COR-L47 (cell line): ENCODE data around the gene SPECC1.
"Not testable (repeated sequence)": the region's sequence is repeated elsewhere in the genome, so short reads cannot be mapped to it uniquely, and the experiment has no call there.

ENCODE experiments used
- DNase-seq: peaks from one replicate; lab custom pipeline; 2025; lab: John Stamatoyannopoulos, UW

The SPECC1 gene

DNA sequence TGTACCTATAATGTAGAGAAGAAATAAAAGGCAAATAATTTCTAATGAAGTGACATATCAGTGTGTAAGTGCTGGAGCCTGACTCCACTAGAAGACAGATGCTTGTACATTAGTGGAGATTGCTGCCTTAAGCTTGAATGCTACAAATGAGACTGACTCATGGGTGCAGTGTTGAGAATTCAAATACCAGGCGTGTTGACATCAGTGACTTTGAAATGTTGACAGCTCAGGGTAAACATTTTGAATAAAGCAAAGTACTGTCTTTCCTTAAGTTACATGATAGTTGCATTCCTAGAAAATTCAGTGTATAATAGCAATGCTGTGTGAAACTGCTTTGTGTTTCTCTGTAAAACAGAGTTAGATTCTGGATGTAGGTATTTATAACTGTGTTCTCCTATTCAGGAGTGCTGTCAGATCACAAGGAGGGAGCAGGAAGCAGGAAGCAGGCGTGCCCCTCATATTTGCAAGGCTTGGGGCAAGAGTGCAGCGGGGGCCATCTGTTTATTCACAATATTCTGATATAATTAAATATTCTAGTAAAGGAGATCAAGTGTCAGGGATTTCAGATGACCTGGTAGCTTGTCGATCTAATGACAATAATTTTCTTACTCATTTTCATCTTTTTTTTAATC lies 119.0 kb downstream of the SPECC1 start:
- DNase-seq, result no peak

DNA sequence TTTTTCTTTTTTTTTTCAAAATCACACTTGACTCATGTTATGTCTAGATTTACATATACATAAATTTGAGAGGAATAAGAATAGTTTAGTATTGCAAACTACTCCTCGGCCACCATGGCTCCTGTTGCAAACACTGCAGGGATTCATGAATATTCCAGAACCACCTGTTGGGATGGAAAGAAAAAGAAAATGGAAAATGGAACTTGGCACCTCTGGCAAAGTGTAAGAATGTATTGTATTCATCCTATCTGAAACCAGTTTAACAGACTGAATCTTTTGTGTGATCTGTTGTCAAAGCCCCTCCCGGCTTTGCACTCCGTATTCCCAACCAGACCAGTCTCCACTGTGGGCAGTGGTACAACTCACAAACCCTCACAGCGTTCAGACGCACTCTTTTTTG lies 124.4 kb downstream of the SPECC1 start:
- no peak for DNase-seq

- no peak for DNase-seq
Measured at GRCh38 chr17:20141198-20141972, 132.2 kb downstream of the SPECC1 start.

- no peak for DNase-seq
Measured at GRCh38 chr17:20142268-20142667, 133.1 kb downstream of the SPECC1 start.

- DNase-seq, result no peak
Measured at GRCh38 chr17:20143740-20144139, 134.6 kb downstream of the SPECC1 start.

DNA sequence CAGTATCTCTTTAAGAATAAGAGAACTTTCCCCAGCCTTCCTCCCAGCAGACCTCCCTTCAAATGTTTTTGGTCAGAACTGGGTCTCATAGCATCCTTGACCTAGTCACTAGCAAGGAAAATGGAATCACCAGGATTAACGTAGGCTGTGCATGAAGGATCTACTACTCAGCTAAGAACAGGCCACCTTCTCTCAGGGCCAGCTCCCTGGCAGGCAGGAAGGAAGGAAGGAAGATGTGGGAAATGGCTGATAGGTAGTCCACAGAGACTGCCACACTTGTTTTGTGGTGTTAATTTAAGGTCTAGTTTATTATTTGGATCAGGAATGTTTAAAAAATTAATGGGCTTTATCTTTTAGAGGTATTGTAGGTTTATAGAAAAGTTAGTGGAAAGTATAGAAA lies 136.4 kb downstream of the SPECC1 start:
- DNase-seq, result no peak

GRCh38 chr17:20149251-20149650 lies 140.1 kb downstream of the SPECC1 start:
- DNase-seq, result no peak

DNA sequence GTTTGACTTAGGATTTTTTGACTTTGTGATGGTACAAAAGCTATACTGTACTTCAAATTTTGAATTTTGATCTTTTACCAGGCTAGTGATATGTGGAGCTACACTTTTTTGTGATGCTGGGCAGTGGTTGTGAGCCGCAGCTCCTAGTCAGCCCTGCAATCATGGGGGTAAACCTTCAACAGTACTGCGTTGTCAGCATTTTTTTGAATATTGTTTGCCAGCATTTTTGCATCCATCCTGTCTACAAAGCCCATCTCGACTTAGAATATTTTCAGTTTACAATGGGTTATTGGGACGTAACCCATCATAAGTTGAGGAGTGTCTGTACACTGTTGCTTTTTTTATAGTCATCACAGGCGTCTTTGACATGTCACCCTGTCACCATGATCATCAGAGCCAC lies 142.0 kb downstream of the SPECC1 start:
- DNase-seq, result no peak

GRCh38 chr17:20153231-20153630 lies 144.1 kb downstream of the SPECC1 start:
- DNase-seq, result no peak

GRCh38 chr17:20154286-20155000 lies 145.3 kb downstream of the SPECC1 start:
- no peak for DNase-seq

- DNase-seq, result peak; percentile 82
Measured at GRCh38 chr17:20155258-20156195, 146.4 kb downstream of the SPECC1 start.

GRCh38 chr17:20156196-20157000 lies 147.2 kb downstream of the SPECC1 start:
- peak; percentile 1 for DNase-seq

- no peak for DNase-seq
Measured at GRCh38 chr17:20157001-20157310, 147.8 kb downstream of the SPECC1 start.

GRCh38 chr17:20158580-20158979 lies 149.4 kb downstream of the SPECC1 start:
- no peak for DNase-seq

GRCh38 chr17:20159406-20160069 lies 150.4 kb downstream of the SPECC1 start:
- DNase-seq, result no peak

GRCh38 chr17:20165516-20165915 lies 156.4 kb downstream of the SPECC1 start:
- not testable (repeated sequence) for DNase-seq

GRCh38 chr17:20170085-20170484 lies 160.9 kb downstream of the SPECC1 start:
- no peak for DNase-seq

GRCh38 chr17:20171741-20172365 lies 162.7 kb downstream of the SPECC1 start:
- no peak for DNase-seq

- DNase-seq, result no peak
Measured at GRCh38 chr17:20172376-20172775, 163.2 kb downstream of the SPECC1 start.

- no peak for DNase-seq
Measured at GRCh38 chr17:20173091-20173490, 163.9 kb downstream of the SPECC1 start.
